GM12878 (cell line): Measurements from ENCODE around the gene KRTAP9-1. TPM values are rescaled to one million over a fixed set of nuclear protein-coding genes. Genes with fewer than 3 reads are reported as not detected.

Experiments used
- ATF7 ChIP-seq: fragments of 450-650 bp; IDR thresholded peaks from 2 replicates; pipeline ENCODE4 v1.6.1; 2016; ENCODE audit warnings: low read depth, mild to moderate bottlenecking
- BACH1 ChIP-seq: fragments of 450-650 bp; IDR thresholded peaks from 2 replicates; pipeline ENCODE4 v1.6.1; 2017; ENCODE audit warnings: mild to moderate bottlenecking, borderline replicate concordance
- BCL11A ChIP-seq: IDR thresholded peaks from 2 replicates; pipeline ENCODE4 v1.6.1; 2011; ENCODE audit warnings: low read depth, low read length
- BMI1 ChIP-seq: fragments of 450-650 bp; IDR thresholded peaks from 2 replicates; pipeline ENCODE4 v1.6.1; 2016; ENCODE audit warnings: mild to moderate bottlenecking, moderate library complexity, borderline replicate concordance
- CBX5 ChIP-seq: sonication (generic); IDR thresholded peaks from 2 replicates; pipeline ENCODE4 v1.6.1; 2016; ENCODE audit warnings: low read depth, moderate library complexity, mild to moderate bottlenecking, inconsistent platforms
- EGR1 ChIP-seq, 2 experiments: IDR thresholded peaks; 1 replicate in 1 of 2; 2 replicates in 1 of 2; pipeline ENCODE4 v1.6.1; 2011 to 2012; ENCODE audit warnings: low read depth in 2 of 2, low read length in 2 of 2, borderline replicate concordance in 1 of 2, mild to moderate bottlenecking in 1 of 2, moderate library complexity in 1 of 2
- HDGF ChIP-seq: fragments of 450-650 bp; IDR thresholded peaks from 2 replicates; pipeline ENCODE4 v1.6.1; 2016; ENCODE audit warnings: antibody characterized with exemption
- IRF3 ChIP-seq: fragments of 450-650 bp; IDR thresholded peaks from 2 replicates; pipeline ENCODE4 v1.6.1; 2014; ENCODE audit warnings: mild to moderate bottlenecking
- IRF4 ChIP-seq: IDR thresholded peaks from 2 replicates; pipeline ENCODE4 v1.6.1; 2011; ENCODE audit warnings: low read depth, low read length
- PRDM15 ChIP-seq: fragments of 450-650 bp; formaldehyde crosslinking; IDR thresholded peaks from 2 replicates; pipeline ENCODE4 v1.4.0; 2020; ENCODE audit warnings: mild to moderate bottlenecking, moderate library complexity
- RUNX3 ChIP-seq: IDR thresholded peaks from 2 replicates; pipeline ENCODE4 v1.6.1; 2012; ENCODE audit warnings: low read length, inconsistent platforms
- SIN3A ChIP-seq: IDR thresholded peaks from 2 replicates; pipeline ENCODE4 v1.6.1; 2012; ENCODE audit warnings: low read depth, low read length, improper control_type of control experiment
- TARDBP ChIP-seq: IDR thresholded peaks from 2 replicates; pipeline ENCODE4 v1.6.1; 2016; ENCODE audit warnings: borderline replicate concordance
- TCF12 ChIP-seq: IDR thresholded peaks from 2 replicates; pipeline ENCODE4 v1.6.1; 2011; ENCODE audit warnings: low read depth, mild to moderate bottlenecking, low read length
- USF2 ChIP-seq: IDR thresholded peaks from 2 replicates; pipeline ENCODE4 v1.6.1; 2011; ENCODE audit warnings: low read depth, low read length, improper control_type of control experiment, borderline replicate concordance
- YBX1 ChIP-seq: fragments of 450-650 bp; IDR thresholded peaks from 2 replicates; pipeline ENCODE4 v1.6.1; 2016; ENCODE audit warnings: antibody characterized with exemption
- ZNF217 ChIP-seq: fragments of 450-650 bp; IDR thresholded peaks from 2 replicates; pipeline ENCODE4 v1.6.1; 2017; ENCODE audit warnings: antibody characterized with exemption, mild to moderate bottlenecking
- ZNF24 ChIP-seq: fragments of 450-650 bp; IDR thresholded peaks from 2 replicates; pipeline ENCODE4 v1.6.1; 2017; ENCODE audit warnings: antibody characterized with exemption, mild to moderate bottlenecking
- polyA plus RNA-seq, 11 experiments: library from polyadenylated mRNA; depleted of rRNA in 4 of 11; unstranded in 6 of 11; stranded (reverse) in 5 of 11; fragments of >200 nt; fragmentation: Nextera tagmentation in 4 of 11; fragmentation: Illumina TruSeq in 1 of 11; extraction: Ambion mirVana in 4 of 11; extraction: Trizol in 1 of 11; gene quantifications; 1 replicate in 1 of 11; 2 replicates in 10 of 11; pipeline versions ENCODE4 v1.2.1 to v1.2.3, GENCODE V29; 2011 to 2016; ENCODE audit warnings: inconsistent platforms in 2 of 11, missing spikeins in 2 of 11, low read depth in 1 of 11
- total RNA-seq, 4 experiments: library from RNA; depleted of rRNA in 3 of 4; stranded (reverse); fragments of >200 nt in 3 of 4; fragmentation: Illumina TruSeq in 1 of 4; extraction: Trizol in 1 of 4; gene quantifications; 2 replicates each; pipeline versions ENCODE4 v1.2.1 to v1.2.3, GENCODE V29; 2013 to 2021
- TF ChIP-seq, protein P1 (sequence below): fragments of 450-650 bp; IDR thresholded peaks from 2 replicates; pipeline ENCODE4 v1.6.1; 2017; ENCODE audit warnings: borderline replicate concordance
- TF ChIP-seq, protein P2 (sequence below): fragments of 450-650 bp; IDR thresholded peaks from 2 replicates; pipeline ENCODE4 v1.6.1; 2017; ENCODE audit warnings: mild to moderate bottlenecking, moderate library complexity

The KRTAP9-1 gene
- total and polyA plus RNA-seq, 10 of the 15 experiments (the other 5 are each of a cell fraction or from before 2014, with no cell fraction given), result not detected

DNA sequence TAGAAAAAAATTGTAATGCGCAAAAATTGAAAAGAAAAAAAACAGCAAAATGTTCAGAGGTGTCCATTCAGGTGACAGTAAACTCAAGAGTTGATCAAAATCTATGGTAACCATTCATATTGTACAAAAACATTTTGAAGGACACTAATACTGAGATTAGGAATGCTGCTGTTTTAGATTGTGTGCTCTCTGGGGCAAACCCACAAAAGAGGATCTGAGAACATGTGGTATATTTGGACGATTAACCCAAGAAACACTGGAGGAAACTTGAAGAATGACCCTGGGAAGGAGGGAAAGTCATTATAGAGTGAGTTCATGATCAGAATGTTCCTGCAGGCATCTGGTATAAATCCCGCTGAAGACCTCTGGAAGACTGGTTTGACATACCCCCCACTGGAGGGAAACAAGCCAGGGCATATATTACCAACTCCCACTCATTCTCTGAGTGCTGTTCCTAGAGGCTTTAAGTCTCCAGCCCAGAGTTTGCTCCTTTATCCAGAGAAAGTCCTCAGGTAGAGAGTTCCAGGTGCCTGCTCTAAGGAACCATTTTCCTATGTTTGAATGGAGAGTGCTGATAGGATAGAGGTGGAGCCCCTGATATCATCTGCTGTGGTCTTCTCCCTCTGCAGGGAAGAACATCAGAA is 12.8 kb upstream of the KRTAP9-1 start (continued):
- TF ChIP-seq USF2 (no peak), EGR1 (IDR thresholded peaks at IDR 0.05; ENCODE audit: borderline replicate concordance in 1 of 2, low read depth in 2 of 2, low read length in 2 of 2) (no peak), BACH1 (no peak), PRDM15 (CRISPR knock-in tag) (no peak), ZNF217 (no peak), BMI1 (no peak), HDGF (no peak), TCF12 (no peak), IRF3 (no peak), ATF7 (no peak), IRF4 (peak; percentile 53; the same call in 1 of the 2 replicates), BCL11A (peak; percentile 48; the same call in 1 of the 2 replicates), YBX1 (no peak), TARDBP (no peak), SIN3A (no peak), ZNF24 (no peak), RUNX3 (peak; percentile 83), CBX5 (no peak)
- TF ChIP-seq, protein P1, sequence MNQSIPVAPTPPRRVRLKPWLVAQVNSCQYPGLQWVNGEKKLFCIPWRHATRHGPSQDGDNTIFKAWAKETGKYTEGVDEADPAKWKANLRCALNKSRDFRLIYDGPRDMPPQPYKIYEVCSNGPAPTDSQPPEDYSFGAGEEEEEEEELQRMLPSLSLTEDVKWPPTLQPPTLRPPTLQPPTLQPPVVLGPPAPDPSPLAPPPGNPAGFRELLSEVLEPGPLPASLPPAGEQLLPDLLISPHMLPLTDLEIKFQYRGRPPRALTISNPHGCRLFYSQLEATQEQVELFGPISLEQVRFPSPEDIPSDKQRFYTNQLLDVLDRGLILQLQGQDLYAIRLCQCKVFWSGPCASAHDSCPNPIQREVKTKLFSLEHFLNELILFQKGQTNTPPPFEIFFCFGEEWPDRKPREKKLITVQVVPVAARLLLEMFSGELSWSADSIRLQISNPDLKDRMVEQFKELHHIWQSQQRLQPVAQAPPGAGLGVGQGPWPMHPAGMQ, result no peak
- TF ChIP-seq, protein P2, sequence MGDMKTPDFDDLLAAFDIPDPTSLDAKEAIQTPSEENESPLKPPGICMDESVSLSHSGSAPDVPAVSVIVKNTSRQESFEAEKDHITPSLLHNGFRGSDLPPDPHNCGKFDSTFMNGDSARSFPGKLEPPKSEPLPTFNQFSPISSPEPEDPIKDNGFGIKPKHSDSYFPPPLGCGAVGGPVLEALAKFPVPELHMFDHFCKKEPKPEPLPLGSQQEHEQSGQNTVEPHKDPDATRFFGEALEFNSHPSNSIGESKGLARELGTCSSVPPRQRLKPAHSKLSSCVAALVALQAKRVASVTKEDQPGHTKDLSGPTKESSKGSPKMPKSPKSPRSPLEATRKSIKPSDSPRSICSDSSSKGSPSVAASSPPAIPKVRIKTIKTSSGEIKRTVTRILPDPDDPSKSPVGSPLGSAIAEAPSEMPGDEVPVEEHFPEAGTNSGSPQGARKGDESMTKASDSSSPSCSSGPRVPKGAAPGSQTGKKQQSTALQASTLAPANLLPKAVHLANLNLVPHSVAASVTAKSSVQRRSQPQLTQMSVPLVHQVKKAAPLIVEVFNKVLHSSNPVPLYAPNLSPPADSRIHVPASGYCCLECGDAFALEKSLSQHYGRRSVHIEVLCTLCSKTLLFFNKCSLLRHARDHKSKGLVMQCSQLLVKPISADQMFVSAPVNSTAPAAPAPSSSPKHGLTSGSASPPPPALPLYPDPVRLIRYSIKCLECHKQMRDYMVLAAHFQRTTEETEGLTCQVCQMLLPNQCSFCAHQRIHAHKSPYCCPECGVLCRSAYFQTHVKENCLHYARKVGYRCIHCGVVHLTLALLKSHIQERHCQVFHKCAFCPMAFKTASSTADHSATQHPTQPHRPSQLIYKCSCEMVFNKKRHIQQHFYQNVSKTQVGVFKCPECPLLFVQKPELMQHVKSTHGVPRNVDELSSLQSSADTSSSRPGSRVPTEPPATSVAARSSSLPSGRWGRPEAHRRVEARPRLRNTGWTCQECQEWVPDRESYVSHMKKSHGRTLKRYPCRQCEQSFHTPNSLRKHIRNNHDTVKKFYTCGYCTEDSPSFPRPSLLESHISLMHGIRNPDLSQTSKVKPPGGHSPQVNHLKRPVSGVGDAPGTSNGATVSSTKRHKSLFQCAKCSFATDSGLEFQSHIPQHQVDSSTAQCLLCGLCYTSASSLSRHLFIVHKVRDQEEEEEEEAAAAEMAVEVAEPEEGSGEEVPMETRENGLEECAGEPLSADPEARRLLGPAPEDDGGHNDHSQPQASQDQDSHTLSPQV, result no peak
